Cardiac muscle cell (in vitro differentiated cells and primary cell): Measurements from ENCODE around the gene ABCA3. TPM values are rescaled to one million over a fixed set of nuclear protein-coding genes. Genes with fewer than 3 reads are reported as not detected.

Experiments
- DNase-seq, 2 donors: peaks; one replicate each; pipeline versions ENCODE4 v3.0.0 to v3.0.0-alpha.2; 2010 to 2017; ENCODE audit warnings: low read depth in 1 of 2, low spot score in 1 of 2
- H3K27ac ChIP-seq: fragments of 200-600 bp; sonication (generic); 2 replicates; pipeline ENCODE4 v1.5.1; 2016
- H3K27me3 ChIP-seq: fragments of 200-600 bp; sonication (generic); 2 replicates; pipeline ENCODE4 v1.6.0; 2016; ENCODE audit warnings: control low read depth
- H3K36me3 ChIP-seq: fragments of 200-600 bp; sonication (generic); 2 replicates; pipeline ENCODE4 v1.5.1; 2016; ENCODE audit warnings: control low read depth
- H3K4me1 ChIP-seq: fragments of 200-600 bp; sonication (generic); 2 replicates; pipeline ENCODE4 v1.8.1; 2017; ENCODE audit warnings: low read depth, mild to moderate bottlenecking, mixed run types
- H3K4me3 ChIP-seq: fragments of 200-600 bp; sonication (generic); 2 replicates; pipeline ENCODE4 v1.5.1; 2016; ENCODE audit warnings: mild to moderate bottlenecking
- H3K9me3 ChIP-seq: fragments of 200-600 bp; sonication (generic); 2 replicates; pipeline ENCODE4 v1.5.1; 2017; ENCODE audit warnings: low read depth, mild to moderate bottlenecking, control low read depth
- CTCF ChIP-seq: IDR thresholded peaks from 2 replicates; pipeline ENCODE4 v1.5.1; 2012; ENCODE audit warnings: low read depth, mild to moderate bottlenecking, low read length
- polyA plus RNA-seq: library from polyadenylated mRNA; unstranded; fragments of >200 nt; fragmentation: Nextera tagmentation; extraction: Ambion mirVana; gene quantifications from 2 replicates; pipeline ENCODE4 v1.2.1, GENCODE V29; 2016
- total RNA-seq: library from RNA; depleted of rRNA; stranded (reverse); fragments of >200 nt; gene quantifications from 2 replicates; pipeline ENCODE4 v1.2.3, GENCODE V29; 2016

ABCA3 gene
- total and polyA plus RNA-seq, 2 experiments from 2014 or later: 11.1 to 14.5 TPM

GRCh38 chr16:2234813-2235170 lies 105.7 kb downstream of the ABCA3 start:
- no peak for TF ChIP-seq CTCF
- peaks cover 8% of the 10 kb centered on the region for H3K4me1 ChIP-seq
- no peaks in the 10 kb centered on the region for H3K9me3 ChIP-seq
- H3K27ac ChIP-seq: no peak overlapping the region
- H3K4me3 ChIP-seq: no peak overlapping the region
- peaks cover 37% of the 10 kb centered on the region for H3K36me3 ChIP-seq
- H3K27me3 ChIP-seq: peaks cover 15% of the 10 kb centered on the region
- DNase-seq: no peak

- no peak for DNase-seq
- H3K27ac ChIP-seq: no peak overlapping the region
- no peak overlapping the region for H3K4me3 ChIP-seq
- peaks cover 8% of the 10 kb centered on the region for H3K4me1 ChIP-seq
- H3K36me3 ChIP-seq: peaks cover 40% of the 10 kb centered on the region
- no peak for TF ChIP-seq CTCF
- H3K9me3 ChIP-seq: no peaks in the 10 kb centered on the region
- peaks cover 15% of the 10 kb centered on the region for H3K27me3 ChIP-seq
These were observed 106.4 kb downstream of the ABCA3 start for GRCh38 chr16:2233872-2234812.

DNA sequence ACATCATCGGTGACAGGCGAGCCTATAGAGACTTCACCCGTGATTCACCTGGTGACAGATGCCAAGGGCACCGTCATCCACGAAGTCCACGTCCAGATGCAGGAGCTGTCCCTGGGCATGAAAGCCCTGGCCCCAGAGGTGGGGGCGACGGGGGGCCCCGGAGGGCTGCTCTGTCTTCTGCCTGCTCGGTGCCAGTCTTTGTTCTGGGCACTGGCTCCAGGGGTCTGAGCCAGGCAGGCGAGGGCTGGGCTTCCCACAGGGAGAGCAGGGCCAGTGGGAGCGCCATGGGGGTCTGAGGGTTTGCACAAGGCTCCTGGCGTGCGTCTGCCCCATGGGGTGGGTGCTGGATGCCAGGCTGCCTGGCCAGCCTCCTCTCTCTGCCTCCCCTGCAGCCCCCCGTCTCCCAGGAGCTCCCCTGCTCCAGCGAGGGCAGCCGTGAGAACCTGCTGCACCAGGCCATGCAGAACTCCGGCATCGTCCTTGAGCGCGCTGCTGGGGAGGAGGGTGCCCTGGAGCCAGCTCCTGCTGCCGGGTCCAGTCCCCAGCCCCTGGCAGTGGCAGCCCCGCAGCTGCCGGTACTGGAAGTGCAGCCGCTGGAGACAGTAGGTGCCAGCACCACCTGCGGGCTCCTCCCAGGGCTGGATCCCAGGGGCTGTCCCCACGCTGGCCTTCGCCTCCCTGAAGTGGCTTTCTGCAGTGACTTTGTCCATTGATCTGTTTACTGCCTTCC lies 107.3 kb downstream of the ABCA3 start:
- peaks cover 15% of the 10 kb centered on the region for H3K27me3 ChIP-seq
- H3K36me3 ChIP-seq: peaks cover 45% of the 10 kb centered on the region
- H3K4me1 ChIP-seq: peaks cover 8% of the 10 kb centered on the region
- no peak overlapping the region for H3K4me3 ChIP-seq
- H3K27ac ChIP-seq: no peak overlapping the region
- H3K9me3 ChIP-seq: no peaks in the 10 kb centered on the region
- TF ChIP-seq CTCF: no peak
- no peak for DNase-seq

DNA sequence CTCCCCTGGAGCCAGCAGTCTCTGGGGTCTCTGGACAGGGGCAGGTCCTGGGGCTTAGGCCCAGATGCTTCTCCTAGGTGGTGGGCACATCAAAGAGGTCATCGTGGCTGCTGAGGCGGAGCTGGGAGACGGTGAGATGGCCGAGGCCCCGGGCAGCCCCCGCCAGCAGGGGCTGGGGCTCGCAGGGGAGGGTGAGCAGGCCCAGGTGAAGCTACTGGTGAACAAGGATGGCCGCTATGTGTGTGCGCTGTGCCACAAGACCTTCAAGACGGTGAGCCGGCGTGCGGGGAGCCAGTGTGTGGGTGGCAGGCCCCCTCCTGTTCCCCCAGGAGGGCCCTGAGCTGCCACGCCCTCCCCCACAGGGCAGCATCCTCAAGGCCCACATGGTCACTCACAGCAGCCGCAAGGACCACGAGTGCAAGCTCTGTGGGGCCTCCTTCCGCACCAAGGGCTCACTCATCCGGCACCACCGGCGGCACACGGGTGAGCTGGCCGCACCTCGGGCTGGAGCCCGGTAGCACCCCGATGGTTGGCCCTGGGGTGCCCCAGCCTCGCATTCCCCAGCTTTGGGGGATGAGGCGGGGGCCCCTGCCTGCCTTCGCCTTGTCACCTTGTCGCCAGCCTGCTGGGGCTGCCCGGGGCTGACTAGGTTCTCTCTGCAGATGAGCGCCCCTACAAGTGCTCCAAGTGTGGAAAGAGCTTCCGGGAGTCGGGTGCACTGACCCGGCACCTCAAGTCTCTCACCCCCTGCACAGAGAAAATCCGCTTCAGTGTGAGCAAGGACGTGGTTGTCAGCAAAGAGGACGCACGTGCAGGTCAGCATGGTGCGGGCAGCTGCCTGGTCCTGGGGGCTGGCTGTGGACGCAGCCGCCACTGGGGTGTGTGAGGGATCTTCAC lies 108.2 kb downstream of the ABCA3 start:
- H3K27me3 ChIP-seq: peaks cover 8% of the 10 kb centered on the region
- H3K36me3 ChIP-seq: peaks cover 45% of the 10 kb centered on the region
- no peak overlapping the region for H3K4me3 ChIP-seq
- no peaks in the 10 kb centered on the region for H3K9me3 ChIP-seq
- no peak overlapping the region for H3K27ac ChIP-seq
- TF ChIP-seq CTCF: no peak
- no peak for DNase-seq
- H3K4me1 ChIP-seq: peaks cover 8% of the 10 kb centered on the region
